MM.1S (cell line): ENCODE data around the gene SLC1A7.

Experiments
- CTCF ChIP-seq: fragments of 300-600 bp; sonication (generic); IDR thresholded peaks from 2 replicates; pipeline ENCODE4 v1.5.1; 2016; ENCODE audit warnings: antibody characterized with exemption, low read length, mixed read lengths
- EZH2 ChIP-seq: fragments of 300-600 bp; sonication (generic); optimal IDR thresholded peaks from 2 replicates; pipeline ENCODE3; 2017; ENCODE audit warnings: low read depth, mild to moderate bottlenecking, antibody characterized with exemption, low read length, mixed read lengths
- EZH2phosphoT487 ChIP-seq: fragments of 300-600 bp; sonication (generic); IDR thresholded peaks from 2 replicates; pipeline ENCODE4 v1.6.1; 2018; ENCODE audit warnings: antibody characterized with exemption, low read length

- TF ChIP-seq CTCF (no peak), EZH2 (no peak), EZH2phosphoT487 (no peak)
Measured at GRCh38 chr1:53073287-53073686, 69.2 kb downstream of the SLC1A7 start.
